PC-3 (cell line): ENCODE results near the gene MED13. TPM values are rescaled to one million over a fixed set of nuclear protein-coding genes. Genes with fewer than 3 reads are reported as not detected.

Source experiments
- ATAC-seq: fragments of 200-7000 bp; cut with Tn5 transposase; 2 replicates; pipeline ENCODE4 v1.9.1; 2020; ENCODE audit warnings: mild to moderate bottlenecking, moderate library complexity
- BruUV-seq: library from RNA; stranded (reverse); fragments of 400-500 nt; replicated peaks from 2 replicates; lab custom pipeline; 2021; lab: Mats Ljungman, UMichigan
- CTCF ChIA-PET: fragments of 300-600 bp; sonication (Branson Sonifier 250); formaldehyde crosslinking; loops from one replicate; lab custom pipeline; 2022; ENCODE audit warnings: antibody characterized with exemption; lab: Charles Lee
- POLR2A ChIA-PET: fragments of 300-600 bp; sonication (Branson Sonifier 250); formaldehyde crosslinking; loops from one replicate; lab custom pipeline; 2022; ENCODE audit warnings: antibody characterized with exemption; ENCODE audit not compliant: unreplicated experiment; lab: Charles Lee
- DNase-seq: peaks from one replicate; pipeline ENCODE4 v3.0.0-alpha.2; 2015
- H2AFZ ChIP-seq: fragments of 300-600 bp; sonication (generic); 2 replicates; pipeline ENCODE4 v1.6.0; 2016; ENCODE audit warnings: antibody characterized with exemption, low read length
- H3F3A ChIP-seq: fragments of 300-600 bp; sonication (generic); one replicate; pipeline ENCODE4 v1.6.0; 2017; ENCODE audit warnings: antibody characterized with exemption, low read length, control low read depth, mild to moderate bottlenecking; ENCODE audit not compliant: unreplicated experiment
- H3K27ac ChIP-seq: fragments of 300-600 bp; sonication (generic); 2 replicates; pipeline ENCODE4 v1.5.1; 2016; ENCODE audit warnings: mild to moderate bottlenecking, low read length
- H3K27me3 ChIP-seq: fragments of 300-600 bp; sonication (generic); 2 replicates; pipeline ENCODE4 v1.6.1; 2016; ENCODE audit warnings: low read length, mixed read lengths
- H3K36me3 ChIP-seq: fragments of 300-600 bp; sonication (generic); 2 replicates; pipeline ENCODE4 v1.6.1; 2016; ENCODE audit warnings: low read depth, mixed run types, low read length, mixed read lengths
- H3K4me1 ChIP-seq: fragments of 300-600 bp; sonication (generic); 2 replicates; pipeline ENCODE4 v1.5.1; 2016; ENCODE audit warnings: low read length; ENCODE audit not compliant: insufficient read depth
- H3K4me2 ChIP-seq: fragments of 300-600 bp; sonication (generic); 2 replicates; pipeline ENCODE4 v1.6.0; 2016; ENCODE audit warnings: low read length
- H3K4me3 ChIP-seq: fragments of 300-600 bp; sonication (generic); 2 replicates; pipeline ENCODE4 v1.5.1; 2016; ENCODE audit warnings: mild to moderate bottlenecking, low read length, mixed read lengths
- H3K79me2 ChIP-seq: fragments of 300-600 bp; sonication (generic); 2 replicates; pipeline ENCODE4 v1.6.1; 2017; ENCODE audit warnings: low read length, mixed read lengths
- H3K9ac ChIP-seq: fragments of 300-600 bp; sonication (generic); 2 replicates; pipeline ENCODE4 v1.6.0; 2016; ENCODE audit warnings: mild to moderate bottlenecking, low read length
- H3K9me2 ChIP-seq: fragments of 300-600 bp; sonication (generic); replicated peaks from 2 replicates; pipeline ENCODE4 v1.6.1; 2016; ENCODE audit warnings: mixed run types, low read length, mixed read lengths
- H3K9me3 ChIP-seq: fragments of 300-600 bp; sonication (generic); 2 replicates; pipeline ENCODE4 v1.6.1; 2016; ENCODE audit warnings: low read length, mixed read lengths
- H4K20me1 ChIP-seq: fragments of 300-600 bp; sonication (generic); 2 replicates; pipeline ENCODE4 v1.6.1; 2016; ENCODE audit warnings: low read length, mixed read lengths
- CTCF ChIP-seq: fragments of 300-600 bp; sonication (generic); conservative IDR thresholded peaks from 2 replicates; pipeline ENCODE4 v1.5.1; 2017; ENCODE audit warnings: antibody characterized with exemption, low read depth, mild to moderate bottlenecking, low read length
- EZH2 ChIP-seq: fragments of 300-600 bp; sonication (generic); IDR thresholded peaks from one replicate; pipeline ENCODE4 v1.6.1; 2017; ENCODE audit warnings: antibody characterized with exemption, mild to moderate bottlenecking, low read length; ENCODE audit not compliant: unreplicated experiment
- EZH2phosphoT487 ChIP-seq: fragments of 300-600 bp; sonication (generic); IDR thresholded peaks from 2 replicates; pipeline ENCODE4 v1.6.1; 2018; ENCODE audit warnings: mild to moderate bottlenecking, antibody characterized with exemption, low read length, borderline replicate concordance
- intact Hi-C: fragments of 100-400 bp; cut with micrococcal nuclease; formaldehyde crosslinking; loops from 2 replicates; pipeline ENCODE4 v1.9.0; 2023
- total RNA-seq: library from RNA; depleted of rRNA; stranded (reverse); fragments of >200 nt; gene quantifications from 2 replicates; pipeline ENCODE4 v1.2.3, GENCODE V29; 2014

The MED13 gene
- total RNA-seq, 1 experiment from 2014 or later: 36.8 TPM

GRCh38 chr17:61943117-61943516 is 122.0 kb downstream of the MED13 start:
- Histone ChIP-seq H3K4me3 (no peak overlapping the region), H3K36me3 (peaks cover 29% of the 10 kb centered on the region), H3F3A (no peaks in the 10 kb centered on the region), H3K79me2 (no peaks in the 10 kb centered on the region), H3K9ac (no peak overlapping the region), H3K27ac (no peak overlapping the region), H3K4me2 (no peak overlapping the region), H3K9me3 (no peaks in the 10 kb centered on the region), H3K9me2 (no peaks in the 10 kb centered on the region), H2AFZ (no peak overlapping the region), H3K4me1 (peaks cover 9% of the 10 kb centered on the region), H4K20me1 (0 out of 2 replicates have a peak, but pooled peaks cover 8% of the 10 kb centered on the region), H3K27me3 (no peaks in the 10 kb centered on the region)
- ChIA-PET POLR2A (interaction anchor here (0.7 kb wide), 1 partner anchor 530 kb away, joined by 3 read pairs; no protein-coding TSS in a partner anchor), CTCF (no interaction called here)
- DNase-seq (no peak), ATAC-seq (no peak)
- TF ChIP-seq EZH2 (no peak), CTCF (no peak), EZH2phosphoT487 (no peak)
- no TSS peak for BruUV-seq
- intact Hi-C loops: loop anchor here (10.0 kb wide), 1 partner anchor 232 kb away; no protein-coding TSS in a partner anchor

GRCh38 chr17:61942085-61942484 is 123.0 kb downstream of the MED13 start:
- Histone ChIP-seq H3F3A (no peaks in the 10 kb centered on the region), H3K9ac (no peak overlapping the region), H3K79me2 (no peaks in the 10 kb centered on the region), H4K20me1 (0 out of 2 replicates have a peak, but pooled peaks cover 8% of the 10 kb centered on the region), H3K9me3 (no peaks in the 10 kb centered on the region), H3K4me1 (no peaks in the 10 kb centered on the region), H3K4me2 (no peak overlapping the region), H3K9me2 (no peaks in the 10 kb centered on the region), H3K27ac (no peak overlapping the region), H3K27me3 (no peaks in the 10 kb centered on the region), H2AFZ (no peak overlapping the region), H3K36me3 (peaks cover 29% of the 10 kb centered on the region), H3K4me3 (no peak overlapping the region)
- no TSS peak for BruUV-seq
- TF ChIP-seq EZH2phosphoT487: no peak
- no peak for TF ChIP-seq CTCF
- no peak for TF ChIP-seq EZH2
- DNase-seq: no peak
- POLR2A ChIA-PET: no interaction called here
- CTCF ChIA-PET: interaction anchor here (0.8 kb wide), 1 partner anchor 168 kb away, joined by 6 read pairs; no protein-coding TSS in a partner anchor
- intact Hi-C loops: loop anchor here (10.0 kb wide), 1 partner anchor 233 kb away; no protein-coding TSS in a partner anchor
- no peak for ATAC-seq

- Histone ChIP-seq H3K4me1 (peaks cover 16% of the 10 kb centered on the region), H3K9me3 (no peaks in the 10 kb centered on the region), H3K36me3 (peaks cover 4% of the 10 kb centered on the region), H4K20me1 (no peaks in the 10 kb centered on the region), H3K4me2 (peak overlapping the region; percentile 90), H3K9me2 (no peaks in the 10 kb centered on the region), H3K27me3 (no peaks in the 10 kb centered on the region), H3K27ac (peak overlapping the region; percentile 68), H3F3A (no peaks in the 10 kb centered on the region), H2AFZ (peak overlapping the region; percentile 84), H3K9ac (peak overlapping the region; percentile 96), H3K4me3 (peak overlapping the region; percentile 88), H3K79me2 (peaks cover 19% of the 10 kb centered on the region)
- POLR2A ChIA-PET: no interaction called here
- no TSS peak for BruUV-seq
- no peak for TF ChIP-seq EZH2phosphoT487
- no peak for TF ChIP-seq CTCF
- TF ChIP-seq EZH2: no peak
- CTCF ChIA-PET: interaction anchor here (1.2 kb wide), 1 partner anchor 182 kb away, joined by 4 read pairs; no protein-coding TSS in a partner anchor
- DNase-seq (no peak), ATAC-seq (no peak)
- intact Hi-C loops: loop anchor here (5.0 kb wide), 2 partner anchors 66 to 139 kb away; partner anchors contain the start of genes BRIP1 and MED13
Observed at GRCh38 chr17:61928101-61928436, 137.0 kb downstream of the MED13 start.
